Endodermal cell (in vitro differentiated cells): ENCODE data around the gene UBB. TPM values are rescaled to one million over a fixed set of nuclear protein-coding genes. Genes with fewer than 3 reads are reported as not detected.

ENCODE experiments used
- DNase-seq: peaks from one replicate; pipeline ENCODE4 v3.0.0-alpha.2; 2017
- H3K27ac ChIP-seq: 2 replicates; pipeline ENCODE4 v1.5.1; 2013; ENCODE audit warnings: mild to moderate bottlenecking, low read depth, low read length, moderate library complexity
- H3K27me3 ChIP-seq: 2 replicates; pipeline ENCODE4 v1.6.1; 2013; ENCODE audit warnings: mild to moderate bottlenecking, low read length, moderate library complexity; ENCODE audit not compliant: insufficient read depth, control insufficient read depth, poor library complexity, severe bottlenecking
- H3K36me3 ChIP-seq: 2 replicates; pipeline ENCODE4 v1.7.0; 2013; ENCODE audit warnings: mild to moderate bottlenecking, low read length, moderate library complexity; ENCODE audit not compliant: control insufficient read depth, insufficient read depth
- H3K4me1 ChIP-seq: one replicate; pipeline ENCODE4 v1.7.0; 2013; ENCODE audit warnings: low read length; ENCODE audit not compliant: control insufficient read depth, insufficient read depth
- H3K4me3 ChIP-seq: 2 replicates; pipeline ENCODE4 v1.5.1; 2013; ENCODE audit warnings: mild to moderate bottlenecking, low read length, moderate library complexity
- H3K9ac ChIP-seq: 2 replicates; pipeline ENCODE4 v1.6.1; 2013; ENCODE audit warnings: mild to moderate bottlenecking, low read length, moderate library complexity; ENCODE audit not compliant: poor library complexity, severe bottlenecking; ENCODE audit errors: extremely low read depth
- H3K9me3 ChIP-seq: 2 replicates; pipeline ENCODE4 v1.6.1; 2013; ENCODE audit warnings: mild to moderate bottlenecking, low read length, moderate library complexity; ENCODE audit not compliant: control insufficient read depth
- H3K27ac Mint-ChIP-seq: 2 replicates; pipeline ENCODE4 v1.8.0; 2020; ENCODE audit warnings: mixed read lengths
- H3K27me3 Mint-ChIP-seq: 2 replicates; pipeline ENCODE4 v1.8.0; 2021; ENCODE audit warnings: mild to moderate bottlenecking, mixed read lengths; ENCODE audit not compliant: insufficient read depth
- H3K36me3 Mint-ChIP-seq: 2 replicates; pipeline ENCODE4 v1.8.0; 2020; ENCODE audit warnings: low read depth, mixed read lengths
- H3K4me1 Mint-ChIP-seq: 2 replicates; pipeline ENCODE4 v1.8.0; 2020; ENCODE audit warnings: mixed read lengths
- H3K4me3 Mint-ChIP-seq: 2 replicates; pipeline ENCODE4 v1.8.0; 2020; ENCODE audit warnings: mild to moderate bottlenecking, moderate library complexity, mixed read lengths
- H3K9me3 Mint-ChIP-seq: 2 replicates; pipeline ENCODE4 v1.8.0; 2020; ENCODE audit warnings: mild to moderate bottlenecking, mixed read lengths
- CTCF ChIP-seq: fragments of 200-600 bp; sonication (generic); conservative IDR thresholded peaks from 2 replicates; pipeline ENCODE4 v1.5.0; 2021; ENCODE audit warnings: antibody characterized with exemption, mild to moderate bottlenecking
- WGBS, 2 experiments: methylation state at CpG; one replicate each; pipeline versions ENCODE4 v1.1.5 to v1.1.7; 2013; ENCODE audit warnings: missing lambda C conversion rate in 2 of 2, mixed read lengths in 1 of 2; ENCODE audit not compliant: insufficient coverage in 1 of 2, insufficient read length in 1 of 2; 5-methylcytosine and 5-hydroxymethylcytosine counted together
- total RNA-seq, 2 donors: library from RNA; stranded (reverse); fragmentation: NEBNext Ultra II Directional in 1 of 2; extraction: Animal tissue kit (Norgen Biotek cat#: 25700) in 1 of 2; gene quantifications; 2 replicates in 1 of 2; 3 replicates in 1 of 2; pipeline ENCODE4 v1.2.1, GENCODE V29; 2021

Gene UBB
- total RNA-seq, 2 donors from 2014 or later: 1,658 to 1,721 TPM

DNA sequence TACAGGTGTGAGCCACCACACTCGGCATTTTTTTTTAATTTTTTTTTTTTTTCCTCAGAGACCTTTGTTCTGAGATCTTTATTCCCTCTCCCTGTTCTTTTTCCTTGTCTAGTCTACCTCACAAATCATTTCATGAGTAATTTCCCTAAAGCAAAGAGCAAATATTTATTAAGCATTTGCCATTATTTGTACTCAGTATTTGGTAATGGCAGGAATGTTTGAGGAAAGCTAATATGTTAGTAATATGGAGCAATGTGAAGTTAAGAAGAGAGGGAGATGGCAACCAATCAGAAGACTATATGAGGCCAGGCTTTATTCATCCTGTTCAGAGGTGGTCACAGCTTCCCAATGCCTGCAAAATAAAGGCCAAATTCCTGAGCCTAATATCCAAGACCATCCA is 40.9 kb upstream of the UBB start:
- no peak overlapping the region for H3K4me3 ChIP-seq
- no peaks in the 10 kb centered on the region for H3K4me1 Mint-ChIP-seq
- no peak overlapping the region for H3K27ac Mint-ChIP-seq
- no peaks in the 10 kb centered on the region for H3K9me3 ChIP-seq
- H3K9me3 Mint-ChIP-seq: no peaks in the 10 kb centered on the region
- no peaks in the 10 kb centered on the region for H3K27me3 ChIP-seq
- H3K36me3 ChIP-seq: peaks cover 20% of the 10 kb centered on the region
- no peaks in the 10 kb centered on the region for H3K4me1 ChIP-seq
- H3K27ac ChIP-seq: no peak overlapping the region
- no peaks in the 10 kb centered on the region for H3K27me3 Mint-ChIP-seq
- TF ChIP-seq CTCF: no peak
- WGBS, 2 experiments: 100% methylated on average over 1 of the region's 1 CpG; no CpG with 5 or more reads in 1 of the 2 experiments
- H3K36me3 Mint-ChIP-seq: peaks cover 28% of the 10 kb centered on the region
- no peak overlapping the region for H3K4me3 Mint-ChIP-seq
- DNase-seq: no peak
- no peak overlapping the region for H3K9ac ChIP-seq

DNA sequence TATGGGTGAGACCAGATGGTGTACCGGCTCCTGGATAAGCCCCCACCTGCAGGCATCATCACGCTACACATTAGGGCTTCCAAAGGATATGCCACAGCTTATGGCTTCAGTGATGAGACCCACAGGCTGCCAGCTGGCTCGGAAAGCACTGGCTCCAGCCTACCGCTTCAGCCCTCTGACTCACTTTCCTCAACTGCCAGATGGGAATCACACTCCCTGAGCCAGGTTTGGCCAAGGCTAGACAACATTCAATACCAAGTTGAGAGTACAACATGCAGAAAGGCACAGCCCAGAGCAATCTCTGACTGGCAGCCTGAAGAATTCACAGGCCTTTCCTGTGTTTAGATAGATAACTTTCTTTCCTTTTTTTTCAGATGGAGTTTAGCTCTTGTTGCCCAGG is 37.9 kb upstream of the UBB start:
- TF ChIP-seq CTCF: no peak
- Mint-ChIP-seq H3K9me3 (no peaks in the 10 kb centered on the region), H3K4me1 (no peaks in the 10 kb centered on the region), H3K27me3 (no peaks in the 10 kb centered on the region), H3K4me3 (no peak overlapping the region), H3K27ac (no peak overlapping the region), H3K36me3 (peaks cover 41% of the 10 kb centered on the region)
- no peak overlapping the region for H3K27ac ChIP-seq
- WGBS, 2 experiments: 92 to 95% methylated on average over 4 of the region's 4 CpGs
- H3K4me3 ChIP-seq: no peak overlapping the region
- H3K9ac ChIP-seq: no peak overlapping the region
- no peaks in the 10 kb centered on the region for H3K4me1 ChIP-seq
- no peaks in the 10 kb centered on the region for H3K9me3 ChIP-seq
- DNase-seq: no peak
- H3K27me3 ChIP-seq: no peaks in the 10 kb centered on the region
- H3K36me3 ChIP-seq: peaks cover 40% of the 10 kb centered on the region

- H3K27me3 Mint-ChIP-seq: no peaks in the 10 kb centered on the region
- 80 to 100% methylated on average over 1 to 3 of the region's 3 CpGs for WGBS, 2 experiments
- Histone ChIP-seq H3K4me1 (no peaks in the 10 kb centered on the region), H3K4me3 (no peak overlapping the region), H3K36me3 (peaks cover 45% of the 10 kb centered on the region), H3K27me3 (no peaks in the 10 kb centered on the region), H3K9ac (no peak overlapping the region), H3K27ac (no peak overlapping the region), H3K9me3 (no peaks in the 10 kb centered on the region)
- no peaks in the 10 kb centered on the region for H3K9me3 Mint-ChIP-seq
- H3K4me1 Mint-ChIP-seq: no peaks in the 10 kb centered on the region
- peaks cover 41% of the 10 kb centered on the region for H3K36me3 Mint-ChIP-seq
- no peak for DNase-seq
- no peak overlapping the region for H3K4me3 Mint-ChIP-seq
- peak overlapping the region; percentile 26 for H3K27ac Mint-ChIP-seq
- TF ChIP-seq CTCF: no peak
Measured at GRCh38 chr17:16343569-16343968, 37.3 kb upstream of the UBB start.
